GM23338 (cell line): ENCODE results near the gene CHN1. TPM values are rescaled to one million over a fixed set of nuclear protein-coding genes. Genes with fewer than 3 reads are reported as not detected.

Experiments used
- ATAC-seq: fragments of 200-7000 bp; cut with Tn5 transposase; 3 replicates; pipeline ENCODE4 v1.9.1; 2020
- DNase-seq: peaks from one replicate; pipeline ENCODE4 v3.0.0-alpha.2; 2015; ENCODE audit warnings: low spot score
- H2AFZ ChIP-seq: fragments of 200-600 bp; sonication (generic); 2 replicates; pipeline ENCODE4 v1.8.0; 2016; ENCODE audit warnings: antibody characterized with exemption, mild to moderate bottlenecking, moderate library complexity
- H3F3A ChIP-seq: fragments of 200-600 bp; sonication (generic); replicated peaks from 2 replicates; pipeline ENCODE4 v1.8.0; 2017; ENCODE audit warnings: antibody characterized with exemption, mixed run types, low read depth
- H3K27ac ChIP-seq: fragments of 200-600 bp; sonication (generic); 2 replicates; pipeline ENCODE4 v1.6.1; 2016; ENCODE audit warnings: low read depth
- H3K27me3 ChIP-seq: fragments of 200-600 bp; sonication (generic); 2 replicates; pipeline ENCODE4 v1.8.0; 2016; ENCODE audit warnings: mild to moderate bottlenecking, mixed run types, moderate library complexity; ENCODE audit not compliant: insufficient read depth
- H3K36me3 ChIP-seq: fragments of 200-600 bp; sonication (generic); 2 replicates; pipeline ENCODE4 v1.8.0; 2016; ENCODE audit warnings: mild to moderate bottlenecking; ENCODE audit not compliant: insufficient read depth
- H3K4me1 ChIP-seq: fragments of 200-600 bp; sonication (generic); 2 replicates; pipeline ENCODE4 v1.8.0; 2016; ENCODE audit warnings: mild to moderate bottlenecking, moderate library complexity; ENCODE audit not compliant: insufficient read depth
- H3K4me2 ChIP-seq: fragments of 200-600 bp; sonication (generic); 2 replicates; pipeline ENCODE4 v1.7.1; 2017; ENCODE audit warnings: mixed run types
- H3K4me3 ChIP-seq: fragments of 200-600 bp; sonication (generic); 2 replicates; pipeline ENCODE4 v1.6.1; 2016; ENCODE audit warnings: mixed run types
- H3K79me2 ChIP-seq: fragments of 200-600 bp; sonication (generic); replicated peaks from 2 replicates; pipeline ENCODE4 v1.8.0; 2017; ENCODE audit warnings: mild to moderate bottlenecking; ENCODE audit not compliant: insufficient read depth
- H3K9me2 ChIP-seq: fragments of 200-600 bp; sonication (generic); 2 replicates; pipeline ENCODE4 v1.8.0; 2017; ENCODE audit not compliant: insufficient read depth
- H4K20me1 ChIP-seq: fragments of 200-600 bp; sonication (generic); replicated peaks from 2 replicates; pipeline ENCODE4 v1.8.0; 2017; ENCODE audit warnings: mild to moderate bottlenecking; ENCODE audit not compliant: insufficient read depth
- H3K27ac Mint-ChIP-seq: 2 replicates; pipeline ENCODE4 v1.8.0; 2020; ENCODE audit warnings: inconsistent platforms, mild to moderate bottlenecking, moderate library complexity, mixed read lengths
- H3K27me3 Mint-ChIP-seq: 3 replicates; pipeline ENCODE4 v1.8.0; 2022; ENCODE audit warnings: low read depth, mild to moderate bottlenecking, moderate library complexity, mixed read lengths, inconsistent platforms; ENCODE audit not compliant: insufficient read depth, poor library complexity
- H3K36me3 Mint-ChIP-seq: 3 replicates; pipeline ENCODE4 v1.8.0; 2021; ENCODE audit warnings: low read depth, mild to moderate bottlenecking, inconsistent platforms, moderate library complexity, mixed read lengths
- H3K4me1 Mint-ChIP-seq: 3 replicates; pipeline ENCODE4 v1.8.0; 2020; ENCODE audit warnings: mild to moderate bottlenecking, inconsistent platforms, mixed read lengths
- H3K4me3 Mint-ChIP-seq: 3 replicates; pipeline ENCODE4 v1.8.0; 2021; ENCODE audit warnings: moderate library complexity, mild to moderate bottlenecking, inconsistent platforms, mixed read lengths
- H3K9me3 Mint-ChIP-seq: 3 replicates; pipeline ENCODE4 v1.8.0; 2020; ENCODE audit warnings: moderate library complexity, mild to moderate bottlenecking, inconsistent platforms, mixed read lengths
- CREB1 ChIP-seq: fragments of 250-450 bp; sonication (Bioruptor Pico); IDR thresholded peaks from 2 replicates; pipeline ENCODE4 v1.5.0; 2020; ENCODE audit warnings: low read depth, mild to moderate bottlenecking, moderate library complexity
- EZH2phosphoT487 ChIP-seq: fragments of 200-600 bp; sonication (generic); IDR thresholded peaks from one replicate; pipeline ENCODE4 v1.8.1; 2018; ENCODE audit warnings: antibody characterized with exemption; ENCODE audit not compliant: unreplicated experiment
- JUNB ChIP-seq: IDR thresholded peaks from one replicate; pipeline ENCODE4 v1.6.1; 2016; ENCODE audit warnings: antibody characterized with exemption; ENCODE audit not compliant: unreplicated experiment
- NANOG ChIP-seq: IDR thresholded peaks from 2 replicates; pipeline ENCODE4 v1.6.1; 2016; ENCODE audit warnings: antibody characterized with exemption, borderline replicate concordance
- POLR2AphosphoS5 ChIP-seq: IDR thresholded peaks from 2 replicates; pipeline ENCODE4 v1.6.1; 2016; ENCODE audit warnings: antibody characterized with exemption, low read depth
- STAT1 ChIP-seq: IDR thresholded peaks from one replicate; pipeline ENCODE4 v1.6.1; 2016; ENCODE audit warnings: antibody characterized with exemption; ENCODE audit not compliant: unreplicated experiment
- ZNF114 ChIP-seq: fragments of 250-450 bp; sonication (Bioruptor Pico); IDR thresholded peaks from 2 replicates; pipeline ENCODE4 v1.5.0; 2020; ENCODE audit warnings: mild to moderate bottlenecking, moderate library complexity
- ZNF331 ChIP-seq: fragments of 250-450 bp; sonication (Bioruptor Pico); IDR thresholded peaks from 2 replicates; pipeline ENCODE4 v1.5.0; 2020; ENCODE audit warnings: low read depth, mild to moderate bottlenecking, moderate library complexity
- polyA plus RNA-seq: library from polyadenylated mRNA; unstranded; fragments of >200 nt; fragmentation: Nextera tagmentation; extraction: Ambion mirVana; gene quantifications from 2 replicates; pipeline ENCODE4 v1.2.1, GENCODE V29; 2016
- total RNA-seq: library from RNA; depleted of rRNA; stranded (reverse); fragments of >200 nt; shearing (Covaris generic); gene quantifications from 2 replicates; pipeline ENCODE4 v1.2.3, GENCODE V29; 2014
- TF ChIP-seq, protein P1 (sequence below): fragments of 250-450 bp; sonication (Bioruptor Pico); IDR thresholded peaks from 2 replicates; pipeline ENCODE4 v1.5.0; 2020; ENCODE audit warnings: mild to moderate bottlenecking, moderate library complexity
- TF ChIP-seq, protein P2 (sequence below), 2 experiments: fragments of 200-600 bp in 1 of 2; sonication (generic) in 1 of 2; conservative IDR thresholded peaks; 2 replicates each; pipeline versions ENCODE4 v1.5.1 to v1.6.1; 2016 to 2017; ENCODE audit warnings: antibody characterized with exemption in 2 of 2, low read depth in 2 of 2, mild to moderate bottlenecking in 2 of 2, moderate library complexity in 1 of 2
- TF ChIP-seq, protein P3 (sequence below): IDR thresholded peaks from 2 replicates; pipeline ENCODE4 v1.6.1; 2016; ENCODE audit warnings: antibody characterized with exemption

The CHN1 gene
- total and polyA plus RNA-seq, 2 experiments from 2014 or later = 28.1 to 36.5 TPM

DNA sequence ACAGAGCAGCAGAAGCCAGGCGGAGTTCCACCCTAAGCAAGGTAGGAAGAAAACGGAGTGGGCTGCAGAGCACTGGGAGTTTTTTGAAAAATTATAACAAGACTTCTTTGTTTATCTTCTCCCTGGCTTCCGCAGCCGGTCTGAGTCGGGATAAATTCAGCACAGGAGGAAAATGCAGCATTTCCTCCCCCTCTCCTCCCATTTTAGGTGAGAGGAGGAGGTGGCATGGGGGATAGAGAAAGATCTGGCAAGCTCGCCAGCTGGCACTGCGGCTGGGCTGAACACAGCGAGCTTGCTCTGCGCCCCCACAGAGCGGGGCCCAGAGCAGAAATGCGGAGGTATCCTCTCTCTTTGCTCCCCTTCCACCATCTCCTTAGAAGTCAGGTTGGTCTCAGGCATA is 223.2 kb downstream of the CHN1 start:
- H3K4me1 ChIP-seq = peaks cover 35% of the 10 kb centered on the region
- H3K4me3 ChIP-seq = no peak overlapping the region
- Mint-ChIP-seq H3K9me3 (no peaks in the 10 kb centered on the region; the same call in 2 of the 3 replicates), H3K27ac (no peak overlapping the region), H3K27me3 (peaks cover 18% of the 10 kb centered on the region), H3K4me3 (no peak overlapping the region), H3K36me3 (no peaks in the 10 kb centered on the region), H3K4me1 (peaks cover 52% of the 10 kb centered on the region)
- no peaks in the 10 kb centered on the region for H3K36me3 ChIP-seq
- peaks cover 16% of the 10 kb centered on the region for H3K9me2 ChIP-seq
- TF ChIP-seq EZH2phosphoT487 = no peak
- no peak for TF ChIP-seq ZNF331 (CRISPR knock-in tag)
- no peak for TF ChIP-seq STAT1
- no peak for TF ChIP-seq CREB1 (CRISPR knock-in tag)
- TF ChIP-seq, protein P1, sequence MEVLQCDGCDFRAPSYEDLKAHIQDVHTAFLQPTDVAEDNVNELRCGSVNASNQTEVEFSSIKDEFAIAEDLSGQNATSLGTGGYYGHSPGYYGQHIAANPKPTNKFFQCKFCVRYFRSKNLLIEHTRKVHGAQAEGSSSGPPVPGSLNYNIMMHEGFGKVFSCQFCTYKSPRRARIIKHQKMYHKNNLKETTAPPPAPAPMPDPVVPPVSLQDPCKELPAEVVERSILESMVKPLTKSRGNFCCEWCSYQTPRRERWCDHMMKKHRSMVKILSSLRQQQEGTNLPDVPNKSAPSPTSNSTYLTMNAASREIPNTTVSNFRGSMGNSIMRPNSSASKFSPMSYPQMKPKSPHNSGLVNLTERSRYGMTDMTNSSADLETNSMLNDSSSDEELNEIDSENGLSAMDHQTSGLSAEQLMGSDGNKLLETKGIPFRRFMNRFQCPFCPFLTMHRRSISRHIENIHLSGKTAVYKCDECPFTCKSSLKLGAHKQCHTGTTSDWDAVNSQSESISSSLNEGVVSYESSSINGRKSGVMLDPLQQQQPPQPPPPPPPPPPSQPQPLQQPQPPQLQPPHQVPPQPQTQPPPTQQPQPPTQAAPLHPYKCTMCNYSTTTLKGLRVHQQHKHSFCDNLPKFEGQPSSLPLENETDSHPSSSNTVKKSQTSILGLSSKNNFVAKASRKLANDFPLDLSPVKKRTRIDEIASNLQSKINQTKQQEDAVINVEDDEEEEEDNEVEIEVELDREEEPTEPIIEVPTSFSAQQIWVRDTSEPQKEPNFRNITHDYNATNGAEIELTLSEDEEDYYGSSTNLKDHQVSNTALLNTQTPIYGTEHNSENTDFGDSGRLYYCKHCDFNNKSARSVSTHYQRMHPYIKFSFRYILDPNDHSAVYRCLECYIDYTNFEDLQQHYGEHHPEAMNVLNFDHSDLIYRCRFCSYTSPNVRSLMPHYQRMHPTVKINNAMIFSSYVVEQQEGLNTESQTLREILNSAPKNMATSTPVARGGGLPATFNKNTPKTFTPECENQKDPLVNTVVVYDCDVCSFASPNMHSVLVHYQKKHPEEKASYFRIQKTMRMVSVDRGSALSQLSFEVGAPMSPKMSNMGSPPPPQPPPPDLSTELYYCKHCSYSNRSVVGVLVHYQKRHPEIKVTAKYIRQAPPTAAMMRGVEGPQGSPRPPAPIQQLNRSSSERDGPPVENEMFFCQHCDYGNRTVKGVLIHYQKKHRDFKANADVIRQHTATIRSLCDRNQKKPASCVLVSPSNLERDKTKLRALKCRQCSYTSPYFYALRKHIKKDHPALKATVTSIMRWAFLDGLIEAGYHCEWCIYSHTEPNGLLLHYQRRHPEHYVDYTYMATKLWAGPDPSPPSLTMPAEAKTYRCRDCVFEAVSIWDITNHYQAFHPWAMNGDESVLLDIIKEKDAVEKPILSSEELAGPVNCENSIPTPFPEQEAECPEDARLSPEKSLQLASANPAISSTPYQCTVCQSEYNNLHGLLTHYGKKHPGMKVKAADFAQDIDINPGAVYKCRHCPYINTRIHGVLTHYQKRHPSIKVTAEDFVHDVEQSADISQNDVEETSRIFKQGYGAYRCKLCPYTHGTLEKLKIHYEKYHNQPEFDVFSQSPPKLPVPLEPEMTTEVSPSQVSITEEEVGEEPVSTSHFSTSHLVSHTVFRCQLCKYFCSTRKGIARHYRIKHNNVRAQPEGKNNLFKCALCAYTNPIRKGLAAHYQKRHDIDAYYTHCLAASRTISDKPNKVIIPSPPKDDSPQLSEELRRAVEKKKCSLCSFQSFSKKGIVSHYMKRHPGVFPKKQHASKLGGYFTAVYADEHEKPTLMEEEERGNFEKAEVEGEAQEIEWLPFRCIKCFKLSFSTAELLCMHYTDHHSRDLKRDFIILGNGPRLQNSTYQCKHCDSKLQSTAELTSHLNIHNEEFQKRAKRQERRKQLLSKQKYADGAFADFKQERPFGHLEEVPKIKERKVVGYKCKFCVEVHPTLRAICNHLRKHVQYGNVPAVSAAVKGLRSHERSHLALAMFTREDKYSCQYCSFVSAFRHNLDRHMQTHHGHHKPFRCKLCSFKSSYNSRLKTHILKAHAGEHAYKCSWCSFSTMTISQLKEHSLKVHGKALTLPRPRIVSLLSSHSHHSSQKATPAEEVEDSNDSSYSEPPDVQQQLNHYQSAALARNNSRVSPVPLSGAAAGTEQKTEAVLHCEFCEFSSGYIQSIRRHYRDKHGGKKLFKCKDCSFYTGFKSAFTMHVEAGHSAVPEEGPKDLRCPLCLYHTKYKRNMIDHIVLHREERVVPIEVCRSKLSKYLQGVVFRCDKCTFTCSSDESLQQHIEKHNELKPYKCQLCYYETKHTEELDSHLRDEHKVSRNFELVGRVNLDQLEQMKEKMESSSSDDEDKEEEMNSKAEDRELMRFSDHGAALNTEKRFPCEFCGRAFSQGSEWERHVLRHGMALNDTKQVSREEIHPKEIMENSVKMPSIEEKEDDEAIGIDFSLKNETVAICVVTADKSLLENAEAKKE (CRISPR knock-in tag) = no peak
- TF ChIP-seq, protein P2, sequence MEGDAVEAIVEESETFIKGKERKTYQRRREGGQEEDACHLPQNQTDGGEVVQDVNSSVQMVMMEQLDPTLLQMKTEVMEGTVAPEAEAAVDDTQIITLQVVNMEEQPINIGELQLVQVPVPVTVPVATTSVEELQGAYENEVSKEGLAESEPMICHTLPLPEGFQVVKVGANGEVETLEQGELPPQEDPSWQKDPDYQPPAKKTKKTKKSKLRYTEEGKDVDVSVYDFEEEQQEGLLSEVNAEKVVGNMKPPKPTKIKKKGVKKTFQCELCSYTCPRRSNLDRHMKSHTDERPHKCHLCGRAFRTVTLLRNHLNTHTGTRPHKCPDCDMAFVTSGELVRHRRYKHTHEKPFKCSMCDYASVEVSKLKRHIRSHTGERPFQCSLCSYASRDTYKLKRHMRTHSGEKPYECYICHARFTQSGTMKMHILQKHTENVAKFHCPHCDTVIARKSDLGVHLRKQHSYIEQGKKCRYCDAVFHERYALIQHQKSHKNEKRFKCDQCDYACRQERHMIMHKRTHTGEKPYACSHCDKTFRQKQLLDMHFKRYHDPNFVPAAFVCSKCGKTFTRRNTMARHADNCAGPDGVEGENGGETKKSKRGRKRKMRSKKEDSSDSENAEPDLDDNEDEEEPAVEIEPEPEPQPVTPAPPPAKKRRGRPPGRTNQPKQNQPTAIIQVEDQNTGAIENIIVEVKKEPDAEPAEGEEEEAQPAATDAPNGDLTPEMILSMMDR (conservative IDR thresholded peaks at IDR 0.05; ENCODE audit: low read depth in 2 of 2) = no peak
- no peak for TF ChIP-seq NANOG
- TF ChIP-seq ZNF114 (CRISPR knock-in tag) = no peak
- no peak for TF ChIP-seq POLR2AphosphoS5
- no peak for TF ChIP-seq JUNB
- TF ChIP-seq, protein P3, sequence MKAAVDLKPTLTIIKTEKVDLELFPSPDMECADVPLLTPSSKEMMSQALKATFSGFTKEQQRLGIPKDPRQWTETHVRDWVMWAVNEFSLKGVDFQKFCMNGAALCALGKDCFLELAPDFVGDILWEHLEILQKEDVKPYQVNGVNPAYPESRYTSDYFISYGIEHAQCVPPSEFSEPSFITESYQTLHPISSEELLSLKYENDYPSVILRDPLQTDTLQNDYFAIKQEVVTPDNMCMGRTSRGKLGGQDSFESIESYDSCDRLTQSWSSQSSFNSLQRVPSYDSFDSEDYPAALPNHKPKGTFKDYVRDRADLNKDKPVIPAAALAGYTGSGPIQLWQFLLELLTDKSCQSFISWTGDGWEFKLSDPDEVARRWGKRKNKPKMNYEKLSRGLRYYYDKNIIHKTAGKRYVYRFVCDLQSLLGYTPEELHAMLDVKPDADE = no peak
- peak overlapping the region; percentile 80; the same call in 1 of the 2 replicates for H2AFZ ChIP-seq
- H3K79me2 ChIP-seq = no peaks in the 10 kb centered on the region
- H3F3A ChIP-seq = peaks cover 10% of the 10 kb centered on the region
- H3K4me2 ChIP-seq = no peak overlapping the region
- H3K27me3 ChIP-seq = no peaks in the 10 kb centered on the region
- no peak for ATAC-seq
- no peaks in the 10 kb centered on the region for H4K20me1 ChIP-seq
- DNase-seq = no peak
- H3K27ac ChIP-seq = no peak overlapping the region
